Measurements from ENCODE around the gene RAB29.

GRCh38 chr1:205760606-205761005, 14.7 kb downstream of the RAB29 start:
- TF ChIP-seq SPI1 (IDR thresholded peaks at IDR 0.05; ENCODE audit: borderline replicate concordance, low read depth) = no peak
- TF ChIP-seq CTCF (IDR thresholded peaks at IDR 0.05; ENCODE audit: insufficient read depth, low read length) = no peak
- no peak for TF ChIP-seq GABPA (IDR thresholded peaks at IDR 0.05; ENCODE audit: low read depth)
- no peak for TF ChIP-seq REST (IDR thresholded peaks at IDR 0.05; ENCODE audit: insufficient replicate concordance, low read depth)
- TF ChIP-seq POLR2AphosphoS5 (IDR thresholded peaks at IDR 0.05; ENCODE audit: low read depth) = no peak
